ENCODE data around the gene PCDHB13. TPM values are rescaled to one million over a fixed set of nuclear protein-coding genes. Genes with fewer than 3 reads are reported as not detected.
"Not testable (repeated sequence)": the region's sequence is repeated elsewhere in the genome, so short reads cannot be mapped to it uniquely, and the experiment has no call there.

Gene PCDHB13
- total and polyA plus RNA-seq, 5 donors from 2014 or later, result 0.05 TPM; not detected in 4

DNA sequence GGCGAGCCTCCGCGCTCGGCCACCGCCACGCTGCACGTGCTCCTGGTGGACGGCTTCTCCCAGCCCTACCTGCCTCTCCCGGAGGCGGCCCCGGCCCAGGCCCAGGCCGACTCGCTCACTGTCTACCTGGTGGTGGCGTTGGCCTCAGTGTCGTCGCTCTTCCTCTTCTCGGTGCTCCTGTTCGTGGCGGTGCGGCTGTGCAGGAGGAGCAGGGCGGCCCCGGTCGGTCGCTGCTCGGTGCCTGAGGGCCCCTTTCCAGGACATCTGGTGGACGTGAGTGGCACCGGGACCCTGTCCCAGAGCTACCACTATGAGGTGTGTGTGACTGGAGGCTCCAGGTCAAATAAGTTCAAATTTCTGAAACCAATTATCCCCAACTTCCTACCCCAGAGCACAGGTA lies 2.9 kb upstream of the PCDHB13 start:
- H3K27me3 ChIP-seq (ENCODE audit: control insufficient read depth, insufficient read depth, low read length), result peaks cover 15% of the 10 kb centered on the region
- H3K9me3 ChIP-seq (ENCODE audit: control insufficient read depth in 2 of 2, low read length in 2 of 2); H3K4me1 Mint-ChIP-seq; DNase-seq; ATAC-seq (ENCODE audit: low read depth in 2 of 2); H3K4me3 Mint-ChIP-seq; H3K4me3 ChIP-seq (ENCODE audit: low read depth, low read length); H3K36me3 Mint-ChIP-seq; H3K4me1 ChIP-seq (ENCODE audit: control insufficient read depth, insufficient read depth, low read length, poor library complexity, severe bottlenecking); H3K36me3 ChIP-seq (ENCODE audit: control insufficient read depth, insufficient read depth, low read length); H3K27ac Mint-ChIP-seq; H3K27ac ChIP-seq (ENCODE audit: insufficient read depth, low read length, poor library complexity, severe bottlenecking): not testable (repeated sequence)
- peaks cover 27% of the 10 kb centered on the region for H3K27me3 Mint-ChIP-seq
- peaks cover 0 to 17% (median 4%) of the 10 kb centered on the region in 7 donors for H3K9me3 Mint-ChIP-seq

DNA sequence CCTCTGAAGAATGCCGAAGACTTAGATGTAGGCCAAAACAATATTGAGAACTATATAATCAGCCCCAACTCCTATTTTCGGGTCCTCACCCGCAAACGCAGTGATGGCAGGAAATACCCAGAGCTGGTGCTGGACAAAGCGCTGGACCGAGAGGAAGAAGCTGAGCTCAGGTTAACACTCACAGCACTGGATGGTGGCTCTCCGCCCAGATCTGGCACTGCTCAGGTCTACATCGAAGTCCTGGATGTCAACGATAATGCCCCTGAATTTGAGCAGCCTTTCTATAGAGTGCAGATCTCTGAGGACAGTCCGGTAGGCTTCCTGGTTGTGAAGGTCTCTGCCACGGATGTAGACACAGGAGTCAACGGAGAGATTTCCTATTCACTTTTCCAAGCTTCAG lies 864 bp downstream of the PCDHB13 start:
- H3K27me3 ChIP-seq (ENCODE audit: control insufficient read depth, insufficient read depth, low read length); H3K27ac ChIP-seq (ENCODE audit: insufficient read depth, low read length, poor library complexity, severe bottlenecking); H3K9me3 ChIP-seq (ENCODE audit: control insufficient read depth in 2 of 2, low read length in 2 of 2); H3K4me1 ChIP-seq (ENCODE audit: control insufficient read depth, insufficient read depth, low read length, poor library complexity, severe bottlenecking); ATAC-seq (ENCODE audit: low read depth in 2 of 2); H3K36me3 Mint-ChIP-seq; DNase-seq; H3K4me3 ChIP-seq (ENCODE audit: low read depth, low read length); H3K36me3 ChIP-seq (ENCODE audit: control insufficient read depth, insufficient read depth, low read length); H3K27ac Mint-ChIP-seq; H3K4me1 Mint-ChIP-seq; H3K4me3 Mint-ChIP-seq: not testable (repeated sequence)
- Mint-ChIP-seq H3K27me3 (peaks cover 14% of the 10 kb centered on the region), H3K9me3 (peaks cover 0 to 30% (median 13%) of the 10 kb centered on the region in 7 donors)

DNA sequence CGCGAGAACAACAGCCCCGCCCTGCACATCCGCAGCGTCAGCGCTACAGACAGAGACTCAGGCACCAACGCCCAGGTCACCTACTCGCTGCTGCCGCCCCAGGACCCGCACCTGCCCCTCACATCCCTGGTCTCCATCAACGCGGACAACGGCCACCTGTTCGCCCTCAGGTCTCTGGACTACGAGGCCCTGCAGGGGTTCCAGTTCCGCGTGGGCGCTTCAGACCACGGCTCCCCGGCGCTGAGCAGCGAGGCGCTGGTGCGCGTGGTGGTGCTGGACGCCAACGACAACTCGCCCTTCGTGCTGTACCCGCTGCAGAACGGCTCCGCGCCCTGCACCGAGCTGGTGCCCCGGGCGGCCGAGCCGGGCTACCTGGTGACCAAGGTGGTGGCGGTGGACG lies 1.8 kb downstream of the PCDHB13 start:
- H3K36me3 Mint-ChIP-seq; H3K4me1 ChIP-seq (ENCODE audit: control insufficient read depth, insufficient read depth, low read length, poor library complexity, severe bottlenecking); H3K27ac Mint-ChIP-seq; H3K27me3 ChIP-seq (ENCODE audit: control insufficient read depth, insufficient read depth, low read length); H3K4me3 ChIP-seq (ENCODE audit: low read depth, low read length); DNase-seq; ATAC-seq (ENCODE audit: low read depth in 2 of 2); H3K36me3 ChIP-seq (ENCODE audit: control insufficient read depth, insufficient read depth, low read length); H3K4me1 Mint-ChIP-seq; H3K9me3 ChIP-seq (ENCODE audit: control insufficient read depth in 2 of 2, low read length in 2 of 2); H3K4me3 Mint-ChIP-seq; H3K27ac ChIP-seq (ENCODE audit: insufficient read depth, low read length, poor library complexity, severe bottlenecking): not testable (repeated sequence)
- H3K27me3 Mint-ChIP-seq, result peaks cover 14% of the 10 kb centered on the region
- H3K9me3 Mint-ChIP-seq, result peaks cover 0 to 39% (median 11%) of the 10 kb centered on the region in 7 donors

DNA sequence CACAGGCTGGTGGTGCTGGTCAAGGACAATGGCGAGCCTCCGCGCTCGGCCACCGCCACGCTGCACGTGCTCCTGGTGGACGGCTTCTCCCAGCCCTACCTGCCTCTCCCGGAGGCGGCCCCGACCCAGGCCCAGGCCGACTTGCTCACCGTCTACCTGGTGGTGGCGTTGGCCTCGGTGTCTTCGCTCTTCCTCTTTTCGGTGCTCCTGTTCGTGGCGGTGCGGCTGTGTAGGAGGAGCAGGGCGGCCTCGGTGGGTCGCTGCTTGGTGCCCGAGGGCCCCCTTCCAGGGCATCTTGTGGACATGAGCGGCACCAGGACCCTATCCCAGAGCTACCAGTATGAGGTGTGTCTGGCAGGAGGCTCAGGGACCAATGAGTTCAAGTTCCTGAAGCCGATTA lies 2.3 kb downstream of the PCDHB13 start:
- not testable (repeated sequence) for H3K36me3 ChIP-seq (ENCODE audit: control insufficient read depth, insufficient read depth, low read length); H3K27ac Mint-ChIP-seq; ATAC-seq (ENCODE audit: low read depth in 2 of 2); H3K27me3 ChIP-seq (ENCODE audit: control insufficient read depth, insufficient read depth, low read length); H3K4me3 ChIP-seq (ENCODE audit: low read depth, low read length); H3K27ac ChIP-seq (ENCODE audit: insufficient read depth, low read length, poor library complexity, severe bottlenecking); H3K4me3 Mint-ChIP-seq; H3K9me3 ChIP-seq (ENCODE audit: control insufficient read depth in 2 of 2, low read length in 2 of 2); H3K4me1 Mint-ChIP-seq; H3K4me1 ChIP-seq (ENCODE audit: control insufficient read depth, insufficient read depth, low read length, poor library complexity, severe bottlenecking); DNase-seq; H3K36me3 Mint-ChIP-seq
- Mint-ChIP-seq H3K27me3 (peaks cover 14% of the 10 kb centered on the region), H3K9me3 (peaks cover 0 to 41% (median 11%) of the 10 kb centered on the region in 7 donors)

DNA sequence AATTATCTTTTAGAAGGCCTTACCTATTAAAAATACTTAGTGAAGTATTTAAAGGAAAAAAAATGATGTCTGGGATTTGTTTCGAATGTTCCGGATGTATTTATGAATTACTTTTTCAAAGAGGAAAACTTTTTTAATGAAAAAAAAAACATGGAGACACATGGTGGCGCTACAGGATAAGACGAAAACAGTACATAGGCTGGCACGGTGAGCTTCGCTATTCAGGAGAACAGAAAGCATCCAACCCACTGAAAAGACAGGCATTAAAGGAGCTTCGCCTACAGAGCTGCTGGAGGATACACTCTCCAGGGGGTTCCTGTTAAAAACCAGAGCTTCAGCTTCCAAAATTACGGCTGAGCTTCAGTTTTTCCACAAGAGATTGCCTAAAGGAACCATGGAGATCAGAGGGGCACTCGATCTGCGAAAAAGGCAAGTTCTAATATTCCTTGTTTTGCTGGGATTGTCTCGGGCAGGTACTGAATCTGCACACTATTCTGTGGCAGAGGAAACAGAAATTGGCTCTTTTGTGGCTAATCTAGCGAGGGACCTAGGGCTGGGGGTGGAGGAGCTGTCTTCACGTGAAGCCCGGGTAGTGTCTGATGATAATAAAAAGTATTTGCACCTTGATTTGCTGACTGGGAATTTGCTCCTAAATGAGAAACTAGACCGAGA lies 9.5 kb downstream of the PCDHB13 start, which contains the start of gene PCDHB14:
PCDHB14 (plus strand) TSS at position 232 of the 672 bp plus-strand sequence; CDS start at position 395, 163 bp downstream.
- H3K4me1 ChIP-seq (ENCODE audit: control insufficient read depth, insufficient read depth, low read length, poor library complexity, severe bottlenecking), result no peaks in the 10 kb centered on the region
- Mint-ChIP-seq H3K36me3 (no peaks in the 10 kb centered on the region), H3K4me1 (peaks cover 0 to 5% (median 0%) of the 10 kb centered on the region in 4 donors), H3K4me3 (peak within 1 kb of the TSS in 3 of 4 donors; percentile 42 to 53 (median 47)), H3K27me3 (peaks cover 18% of the 10 kb centered on the region), H3K27ac (no peak within 1 kb of the TSS), H3K9me3 (peaks cover 0 to 34% (median 8%) of the 10 kb centered on the region in 7 donors)
- peak within 1 kb of the TSS; percentile 24 for H3K4me3 ChIP-seq (ENCODE audit: low read depth, low read length)
- H3K27ac ChIP-seq (ENCODE audit: insufficient read depth, low read length, poor library complexity, severe bottlenecking), result no peak within 1 kb of the TSS
- DNase-seq, result peak in 1 of 3 donors; percentile 5
- peaks cover 8 to 10% of the 10 kb centered on the region in 2 experiments for H3K9me3 ChIP-seq (ENCODE audit: control insufficient read depth in 2 of 2, low read length in 2 of 2)
- H3K36me3 ChIP-seq (ENCODE audit: control insufficient read depth, insufficient read depth, low read length), result no peaks in the 10 kb centered on the region
- H3K27me3 ChIP-seq (ENCODE audit: control insufficient read depth, insufficient read depth, low read length), result peaks cover 5% of the 10 kb centered on the region
- no peak for ATAC-seq (ENCODE audit: low read depth in 2 of 2)

DNA sequence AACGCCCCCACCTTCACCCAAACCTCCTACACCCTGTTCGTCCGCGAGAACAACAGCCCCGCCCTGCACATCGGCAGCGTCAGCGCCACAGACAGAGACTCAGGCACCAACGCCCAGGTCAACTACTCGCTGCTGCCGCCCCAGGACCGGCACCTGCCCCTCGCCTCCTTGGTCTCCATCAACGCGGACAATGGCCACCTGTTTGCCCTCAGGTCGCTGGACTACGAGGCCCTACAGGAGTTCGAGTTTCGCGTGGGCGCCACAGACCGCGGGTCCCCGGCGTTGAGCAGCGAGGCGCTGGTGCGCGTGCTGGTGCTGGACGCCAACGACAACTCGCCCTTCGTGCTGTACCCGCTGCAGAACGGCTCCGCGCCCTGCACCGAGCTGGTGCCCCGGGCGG lies 11.1 kb downstream of the PCDHB13 start:
- H3K4me3 Mint-ChIP-seq; H3K4me1 Mint-ChIP-seq; ATAC-seq (ENCODE audit: low read depth in 2 of 2); DNase-seq; H3K36me3 Mint-ChIP-seq; H3K4me1 ChIP-seq (ENCODE audit: control insufficient read depth, insufficient read depth, low read length, poor library complexity, severe bottlenecking); H3K27ac Mint-ChIP-seq; H3K27ac ChIP-seq (ENCODE audit: insufficient read depth, low read length, poor library complexity, severe bottlenecking); H3K36me3 ChIP-seq (ENCODE audit: control insufficient read depth, insufficient read depth, low read length); H3K4me3 ChIP-seq (ENCODE audit: low read depth, low read length); H3K27me3 ChIP-seq (ENCODE audit: control insufficient read depth, insufficient read depth, low read length): not testable (repeated sequence)
- peaks cover 0 to 25% (median 3%) of the 10 kb centered on the region in 7 donors for H3K9me3 Mint-ChIP-seq
- H3K9me3 ChIP-seq (ENCODE audit: control insufficient read depth in 2 of 2, low read length in 2 of 2), result peaks cover 3 to 14% of the 10 kb centered on the region in 2 experiments
- peaks cover 18% of the 10 kb centered on the region for H3K27me3 Mint-ChIP-seq

DNA sequence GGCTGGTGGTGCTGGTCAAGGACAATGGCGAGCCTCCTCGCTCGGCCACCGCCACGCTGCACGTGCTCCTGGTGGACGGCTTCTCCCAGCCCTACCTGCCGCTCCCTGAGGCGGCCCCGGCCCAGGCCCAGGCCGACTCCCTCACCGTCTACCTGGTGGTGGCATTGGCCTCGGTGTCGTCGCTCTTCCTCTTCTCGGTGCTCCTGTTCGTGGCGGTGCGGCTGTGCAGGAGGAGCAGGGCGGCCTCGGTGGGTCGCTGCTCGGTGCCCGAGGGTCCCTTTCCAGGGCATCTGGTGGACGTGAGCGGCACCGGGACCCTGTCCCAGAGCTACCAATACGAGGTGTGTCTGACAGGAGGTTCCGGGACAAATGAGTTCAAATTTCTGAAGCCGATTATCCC lies 11.7 kb downstream of the PCDHB13 start:
- H3K36me3 ChIP-seq (ENCODE audit: control insufficient read depth, insufficient read depth, low read length); H3K4me1 Mint-ChIP-seq; H3K4me1 ChIP-seq (ENCODE audit: control insufficient read depth, insufficient read depth, low read length, poor library complexity, severe bottlenecking); H3K36me3 Mint-ChIP-seq; H3K4me3 ChIP-seq (ENCODE audit: low read depth, low read length); DNase-seq; ATAC-seq (ENCODE audit: low read depth in 2 of 2); H3K27me3 ChIP-seq (ENCODE audit: control insufficient read depth, insufficient read depth, low read length); H3K27ac ChIP-seq (ENCODE audit: insufficient read depth, low read length, poor library complexity, severe bottlenecking); H3K27ac Mint-ChIP-seq; H3K4me3 Mint-ChIP-seq: not testable (repeated sequence)
- Mint-ChIP-seq H3K9me3 (peaks cover 0 to 20% (median 3%) of the 10 kb centered on the region in 7 donors), H3K27me3 (peaks cover 18% of the 10 kb centered on the region)
- peaks cover 3 to 17% of the 10 kb centered on the region in 2 experiments for H3K9me3 ChIP-seq (ENCODE audit: control insufficient read depth in 2 of 2, low read length in 2 of 2)

DNA sequence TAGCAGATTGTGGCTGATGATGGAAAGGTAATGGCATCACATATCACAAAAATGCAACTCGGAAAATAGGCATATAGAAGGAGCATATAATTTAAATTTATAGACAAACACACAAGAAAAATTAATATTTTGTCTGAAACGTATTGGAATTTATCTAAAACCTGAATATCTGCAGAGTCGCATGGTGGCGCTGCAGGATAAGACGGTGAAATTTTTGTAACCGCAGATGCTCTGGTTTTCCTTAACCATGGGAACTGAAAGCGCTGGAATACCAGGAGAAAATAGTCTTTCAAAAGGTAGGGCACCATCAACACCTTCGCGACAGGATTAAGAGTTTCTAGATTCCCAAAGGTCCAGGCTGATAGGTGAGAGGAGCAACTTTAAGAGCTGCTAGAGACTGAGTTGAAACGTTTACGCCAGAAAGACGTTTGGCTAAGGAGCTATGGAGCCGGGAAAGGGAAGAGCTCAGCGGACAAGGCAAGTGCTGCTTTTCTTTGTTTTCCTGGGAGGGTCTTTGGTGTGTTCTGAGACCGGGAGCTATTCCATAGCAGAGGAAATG lies 20.5 kb downstream of the PCDHB13 start:
- H3K4me1 Mint-ChIP-seq, result no peaks in the 10 kb centered on the region
- H3K4me3 Mint-ChIP-seq, result no peak overlapping the region
- no peaks in the 10 kb centered on the region for H3K4me1 ChIP-seq (ENCODE audit: control insufficient read depth, insufficient read depth, low read length, poor library complexity, severe bottlenecking)
- H3K4me3 ChIP-seq (ENCODE audit: low read depth, low read length), result no peak overlapping the region
- peaks cover 2 to 42% (median 10%) of the 10 kb centered on the region in 7 donors for H3K9me3 Mint-ChIP-seq
- peak overlapping the region in 1 of 3 donors; percentile 38 for H3K27ac Mint-ChIP-seq
- no peak for DNase-seq
- peaks cover 22 to 36% of the 10 kb centered on the region in 2 experiments for H3K9me3 ChIP-seq (ENCODE audit: control insufficient read depth in 2 of 2, low read length in 2 of 2)
- no peak for ATAC-seq (ENCODE audit: low read depth in 2 of 2)
- H3K27me3 ChIP-seq (ENCODE audit: control insufficient read depth, insufficient read depth, low read length), result peaks cover 6% of the 10 kb centered on the region
- H3K36me3 Mint-ChIP-seq, result no peaks in the 10 kb centered on the region
- H3K27ac ChIP-seq (ENCODE audit: insufficient read depth, low read length, poor library complexity, severe bottlenecking), result no peak overlapping the region
- H3K36me3 ChIP-seq (ENCODE audit: control insufficient read depth, insufficient read depth, low read length), result no peaks in the 10 kb centered on the region
- H3K27me3 Mint-ChIP-seq, result peaks cover 6% of the 10 kb centered on the region
